NCI-H1048 (cell line): ENCODE measurements around the gene DYNC2LI1.

Experiments
- DNase-seq: peaks from one replicate; lab custom pipeline; 2025; lab: John Stamatoyannopoulos, UW

DYNC2LI1 gene

GRCh38 chr2:43846140-43846793 is 72.4 kb downstream of the DYNC2LI1 start:
- no peak for DNase-seq

GRCh38 chr2:43848214-43848613 is 74.4 kb downstream of the DYNC2LI1 start:
- DNase-seq: no peak

DNA sequence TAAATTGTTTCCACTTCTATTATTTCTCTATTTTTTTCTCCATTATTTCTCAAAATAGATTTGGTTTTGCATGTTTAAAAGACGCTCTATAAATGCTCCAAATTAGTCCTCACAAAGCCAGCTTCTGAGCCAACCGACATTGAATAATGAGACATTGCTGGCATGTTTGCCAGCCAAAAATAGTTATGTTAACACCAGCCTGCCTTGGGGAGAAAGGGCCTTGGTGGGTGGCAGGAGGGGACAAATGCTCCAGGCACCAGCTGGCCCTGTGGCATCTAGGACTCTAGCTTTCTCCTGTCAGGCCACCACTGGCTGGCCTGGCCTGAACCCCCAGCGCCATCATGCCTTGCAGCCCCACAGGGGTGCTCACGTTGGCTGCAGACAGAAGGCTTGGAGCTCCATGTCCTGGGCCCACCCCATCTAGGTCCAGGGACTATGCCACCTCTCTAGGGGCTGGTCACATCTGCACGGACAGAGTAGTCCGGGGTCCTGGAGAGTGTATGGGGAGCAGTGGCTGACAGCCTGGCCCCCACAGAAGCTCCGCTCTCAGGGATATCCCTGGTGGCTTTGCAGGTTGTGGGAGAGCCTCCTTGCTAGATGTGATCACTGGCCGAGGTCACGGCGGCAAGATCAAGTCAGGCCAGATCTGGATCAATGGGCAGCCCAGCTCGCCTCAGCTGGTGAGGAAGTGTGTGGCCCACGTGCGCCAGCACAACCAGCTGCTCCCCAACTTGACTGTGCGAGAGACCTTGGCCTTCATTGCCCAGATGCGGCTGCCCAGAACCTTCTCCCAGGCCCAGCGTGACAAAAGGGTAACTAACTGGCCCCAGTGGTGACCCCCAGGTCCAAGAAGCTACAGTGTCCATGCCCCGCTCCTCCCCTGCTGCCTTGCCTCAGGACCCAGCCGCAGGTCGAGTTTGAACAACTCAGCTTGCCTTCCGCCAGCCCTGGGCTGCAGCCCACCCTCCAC is 77.5 kb downstream of the DYNC2LI1 start:
- DNase-seq: no peak

DNA sequence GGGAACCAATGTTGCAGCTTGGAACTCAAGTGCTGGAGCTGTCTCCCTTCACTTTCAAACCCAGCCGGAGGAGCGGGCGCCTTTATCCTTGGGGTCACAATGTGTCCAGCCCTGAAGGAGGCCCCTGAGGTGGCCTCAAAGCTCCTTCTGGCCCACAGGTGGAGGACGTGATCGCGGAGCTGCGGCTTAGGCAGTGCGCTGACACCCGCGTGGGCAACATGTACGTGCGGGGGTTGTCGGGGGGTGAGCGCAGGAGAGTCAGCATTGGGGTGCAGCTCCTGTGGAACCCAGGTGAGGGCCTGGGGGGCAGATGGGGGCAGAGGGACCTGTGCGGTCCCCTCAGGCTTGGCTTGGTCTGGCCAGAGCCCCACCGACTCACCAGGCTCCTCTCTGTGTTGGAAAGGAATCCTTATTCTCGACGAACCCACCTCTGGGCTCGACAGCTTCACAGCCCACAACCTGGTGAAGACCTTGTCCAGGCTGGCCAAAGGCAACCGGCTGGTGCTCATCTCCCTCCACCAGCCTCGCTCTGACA is 78.4 kb downstream of the DYNC2LI1 start:
- DNase-seq: no peak

- DNase-seq: no peak
Measured at GRCh38 chr2:43853141-43854081, 79.6 kb downstream of the DYNC2LI1 start.

DNA sequence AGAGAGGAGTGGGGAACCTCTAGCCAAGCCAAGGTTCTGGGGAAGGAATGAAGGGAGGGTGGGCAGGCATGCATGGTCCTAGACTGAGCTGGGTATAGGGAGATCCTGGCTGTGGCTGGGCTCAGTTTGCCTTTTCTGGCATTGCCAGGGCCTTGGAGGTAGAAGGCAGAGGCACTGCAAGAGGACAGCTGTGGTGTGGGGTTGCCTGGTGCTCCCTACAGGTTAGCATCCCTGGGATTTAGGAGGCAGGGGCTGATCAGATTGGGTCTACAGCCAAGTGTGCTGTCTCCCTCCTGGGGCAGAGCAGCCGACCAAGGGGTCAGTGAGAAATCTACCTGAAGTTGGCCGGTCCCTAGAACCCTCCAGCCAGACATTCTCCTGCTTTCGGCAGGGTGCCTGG is 80.8 kb downstream of the DYNC2LI1 start:
- no peak for DNase-seq

DNA sequence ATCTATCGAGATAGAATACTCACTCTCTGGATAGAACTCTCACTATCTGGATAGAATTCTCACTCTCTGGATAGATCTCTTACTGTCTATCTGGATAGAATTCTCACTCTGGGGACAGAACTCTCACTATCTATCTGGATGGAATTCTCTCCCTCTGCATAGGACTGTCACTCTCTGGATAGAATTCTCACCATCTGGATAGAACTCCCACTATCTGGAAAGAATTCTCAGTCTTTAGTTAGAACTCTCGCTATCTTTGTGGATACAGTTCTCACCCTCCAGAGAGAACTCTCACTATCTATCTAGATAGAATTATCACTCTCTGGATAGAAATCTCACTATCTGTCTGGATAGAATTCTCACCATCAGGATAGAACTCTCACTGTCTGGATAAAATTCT is 81.5 kb downstream of the DYNC2LI1 start:
- DNase-seq: no peak
